Smooth muscle cell (in vitro differentiated cells): ENCODE results near the gene CAV2. TPM values are rescaled to one million over a fixed set of nuclear protein-coding genes. Genes with fewer than 3 reads are reported as not detected.

Experiments
- DNase-seq: peaks from one replicate; lab custom pipeline; 2025; ENCODE audit not compliant: unreplicated experiment; lab: John Stamatoyannopoulos, UW
- H2AFZ ChIP-seq: fragments of 200-600 bp; sonication (generic); 2 replicates; pipeline ENCODE4 v1.6.0; 2016; ENCODE audit warnings: antibody characterized with exemption, low read depth, mild to moderate bottlenecking
- H3F3A ChIP-seq: fragments of 200-600 bp; sonication (generic); 2 replicates; pipeline ENCODE4 v1.6.0; 2017; ENCODE audit warnings: antibody characterized with exemption, low read depth
- H3K27ac ChIP-seq: fragments of 200-600 bp; sonication (generic); 2 replicates; pipeline ENCODE4 v1.5.1; 2016; ENCODE audit warnings: low read depth, mild to moderate bottlenecking
- H3K27me3 ChIP-seq: fragments of 200-600 bp; sonication (generic); 2 replicates; pipeline ENCODE4 v1.6.1; 2016; ENCODE audit warnings: low read depth, mild to moderate bottlenecking
- H3K36me3 ChIP-seq: fragments of 200-600 bp; sonication (generic); 2 replicates; pipeline ENCODE4 v1.5.1; 2016; ENCODE audit warnings: low read depth
- H3K4me1 ChIP-seq: fragments of 200-600 bp; sonication (generic); 2 replicates; pipeline ENCODE4 v1.5.1; 2016; ENCODE audit warnings: low read depth
- H3K4me2 ChIP-seq: fragments of 200-600 bp; sonication (generic); 2 replicates; pipeline ENCODE4 v1.6.0; 2016; ENCODE audit warnings: mild to moderate bottlenecking
- H3K4me3 ChIP-seq: fragments of 200-600 bp; sonication (generic); 2 replicates; pipeline ENCODE4 v1.5.1; 2016; ENCODE audit warnings: mild to moderate bottlenecking
- H3K79me2 ChIP-seq: fragments of 200-600 bp; sonication (generic); 2 replicates; pipeline ENCODE4 v1.6.0; 2016; ENCODE audit warnings: low read depth, mild to moderate bottlenecking
- H3K9ac ChIP-seq: fragments of 200-600 bp; sonication (generic); 2 replicates; pipeline ENCODE4 v1.6.0; 2016; ENCODE audit warnings: low read depth
- H3K9me3 ChIP-seq: fragments of 200-600 bp; sonication (generic); replicated peaks from 2 replicates; pipeline ENCODE4 v1.5.1; 2016; ENCODE audit warnings: low read depth
- H4K20me1 ChIP-seq: fragments of 200-600 bp; sonication (generic); 2 replicates; pipeline ENCODE4 v1.6.0; 2016; ENCODE audit warnings: low read depth
- WGBS: methylation state at CpG from one replicate; pipeline ENCODE4 v1.1.7; 2016; ENCODE audit warnings: low lambda C conversion rate; 5-methylcytosine and 5-hydroxymethylcytosine counted together
- polyA plus RNA-seq: library from polyadenylated mRNA; unstranded; fragments of >200 nt; fragmentation: Nextera tagmentation; extraction: Ambion mirVana; gene quantifications from 2 replicates; pipeline ENCODE4 v1.2.1, GENCODE V29; 2016
- total RNA-seq: library from RNA; depleted of rRNA; stranded (reverse); fragments of >200 nt; gene quantifications from 2 replicates; pipeline ENCODE4 v1.2.3, GENCODE V29; 2014
- TF ChIP-seq, protein P1 (sequence below): fragments of 200-600 bp; sonication (generic); IDR thresholded peaks from 2 replicates; pipeline ENCODE4 v1.5.1; 2017; ENCODE audit warnings: borderline replicate concordance, mild to moderate bottlenecking, antibody characterized with exemption; ENCODE audit not compliant: insufficient read depth, poor library complexity, severe bottlenecking

CAV2 gene
- total and polyA plus RNA-seq, 2 experiments from 2014 or later = 38.8 to 68.0 TPM

DNA sequence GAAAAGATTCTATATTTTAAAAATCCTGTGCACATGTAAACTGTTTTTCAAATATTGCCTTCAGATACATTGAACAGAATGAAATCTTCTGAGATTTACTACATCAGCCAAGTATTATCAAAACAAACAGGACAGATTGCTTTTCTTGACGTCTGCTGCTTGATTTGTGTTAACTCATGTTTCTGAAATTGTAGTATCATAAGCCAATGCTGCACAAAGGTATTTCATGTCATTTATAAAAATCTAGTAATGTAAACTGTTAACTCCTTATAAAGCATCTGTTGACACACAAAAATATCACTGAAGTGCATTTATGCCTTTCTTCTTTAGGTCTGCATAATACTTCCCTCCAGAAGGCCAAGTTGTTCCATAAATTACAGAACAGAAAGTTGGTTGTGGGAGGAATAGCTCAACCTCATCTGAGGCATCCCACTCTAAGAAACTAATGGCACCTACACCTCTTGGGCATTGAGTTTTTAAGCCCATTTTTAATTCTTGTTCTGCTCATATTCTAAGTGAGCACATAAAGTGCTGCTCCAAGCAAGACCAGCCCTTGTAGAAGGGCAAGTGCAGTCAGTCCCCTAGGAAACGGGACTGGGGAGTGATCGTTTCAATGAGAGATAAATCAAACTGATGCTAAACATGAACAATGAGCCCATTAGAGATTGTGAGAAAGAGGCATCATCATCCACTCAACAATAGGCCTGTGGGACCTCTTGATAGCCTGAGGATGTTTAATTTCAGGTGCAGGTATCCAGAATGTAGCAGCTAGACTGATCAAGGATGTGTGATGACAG is 53.8 kb downstream of the CAV2 start:
- H3K4me1 ChIP-seq = no peaks in the 10 kb centered on the region
- WGBS = 88% methylated on average over 3 of the region's 3 CpGs

DNA sequence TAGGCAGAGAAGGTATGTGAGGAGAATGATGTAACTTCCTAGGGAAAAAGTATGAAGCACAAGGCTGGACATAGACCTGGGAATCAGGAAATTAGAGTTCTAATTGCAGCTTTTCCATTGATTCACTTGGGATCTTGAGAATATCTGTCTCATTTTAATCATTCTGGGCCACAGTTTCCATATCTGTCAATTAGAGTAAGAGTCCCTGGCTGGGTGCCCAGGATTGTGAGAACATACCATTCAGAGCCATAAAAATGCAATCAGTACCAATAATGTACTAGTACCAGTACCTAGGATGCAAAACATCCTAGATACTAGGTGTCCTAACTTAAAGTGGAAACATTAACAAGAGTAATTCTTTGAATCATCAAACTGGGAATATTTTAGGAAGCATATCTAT is 54.9 kb downstream of the CAV2 start:
- TF ChIP-seq, protein P1, sequence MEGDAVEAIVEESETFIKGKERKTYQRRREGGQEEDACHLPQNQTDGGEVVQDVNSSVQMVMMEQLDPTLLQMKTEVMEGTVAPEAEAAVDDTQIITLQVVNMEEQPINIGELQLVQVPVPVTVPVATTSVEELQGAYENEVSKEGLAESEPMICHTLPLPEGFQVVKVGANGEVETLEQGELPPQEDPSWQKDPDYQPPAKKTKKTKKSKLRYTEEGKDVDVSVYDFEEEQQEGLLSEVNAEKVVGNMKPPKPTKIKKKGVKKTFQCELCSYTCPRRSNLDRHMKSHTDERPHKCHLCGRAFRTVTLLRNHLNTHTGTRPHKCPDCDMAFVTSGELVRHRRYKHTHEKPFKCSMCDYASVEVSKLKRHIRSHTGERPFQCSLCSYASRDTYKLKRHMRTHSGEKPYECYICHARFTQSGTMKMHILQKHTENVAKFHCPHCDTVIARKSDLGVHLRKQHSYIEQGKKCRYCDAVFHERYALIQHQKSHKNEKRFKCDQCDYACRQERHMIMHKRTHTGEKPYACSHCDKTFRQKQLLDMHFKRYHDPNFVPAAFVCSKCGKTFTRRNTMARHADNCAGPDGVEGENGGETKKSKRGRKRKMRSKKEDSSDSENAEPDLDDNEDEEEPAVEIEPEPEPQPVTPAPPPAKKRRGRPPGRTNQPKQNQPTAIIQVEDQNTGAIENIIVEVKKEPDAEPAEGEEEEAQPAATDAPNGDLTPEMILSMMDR = no peak
- no peaks in the 10 kb centered on the region for H3K27me3 ChIP-seq
- no peak overlapping the region for H2AFZ ChIP-seq
- H3K27ac ChIP-seq = no peak overlapping the region
- no peak overlapping the region for H3K4me2 ChIP-seq
- no peak overlapping the region for H3K4me3 ChIP-seq
- H3K4me1 ChIP-seq = no peaks in the 10 kb centered on the region
- no peaks in the 10 kb centered on the region for H3K9me3 ChIP-seq
- no peaks in the 10 kb centered on the region for H3K36me3 ChIP-seq
- DNase-seq = no peak
- H3K79me2 ChIP-seq = no peaks in the 10 kb centered on the region
- H3F3A ChIP-seq = no peaks in the 10 kb centered on the region
- H4K20me1 ChIP-seq = no peaks in the 10 kb centered on the region
- no peak overlapping the region for H3K9ac ChIP-seq

More for the DNA sequence above, 53.8 kb downstream of the CAV2 start:
- no peak for DNase-seq
- no peaks in the 10 kb centered on the region for H3K36me3 ChIP-seq
- no peak overlapping the region for H3K9ac ChIP-seq
- no peaks in the 10 kb centered on the region for H3K27me3 ChIP-seq
- no peaks in the 10 kb centered on the region for H3K9me3 ChIP-seq
- H3K79me2 ChIP-seq = no peaks in the 10 kb centered on the region
- no peak overlapping the region for H2AFZ ChIP-seq
- TF ChIP-seq, protein P1 = no peak
- H3K4me3 ChIP-seq = no peak overlapping the region
- no peak overlapping the region for H3K4me2 ChIP-seq
- no peaks in the 10 kb centered on the region for H3F3A ChIP-seq
- no peak overlapping the region for H3K27ac ChIP-seq
- no peaks in the 10 kb centered on the region for H4K20me1 ChIP-seq

DNA sequence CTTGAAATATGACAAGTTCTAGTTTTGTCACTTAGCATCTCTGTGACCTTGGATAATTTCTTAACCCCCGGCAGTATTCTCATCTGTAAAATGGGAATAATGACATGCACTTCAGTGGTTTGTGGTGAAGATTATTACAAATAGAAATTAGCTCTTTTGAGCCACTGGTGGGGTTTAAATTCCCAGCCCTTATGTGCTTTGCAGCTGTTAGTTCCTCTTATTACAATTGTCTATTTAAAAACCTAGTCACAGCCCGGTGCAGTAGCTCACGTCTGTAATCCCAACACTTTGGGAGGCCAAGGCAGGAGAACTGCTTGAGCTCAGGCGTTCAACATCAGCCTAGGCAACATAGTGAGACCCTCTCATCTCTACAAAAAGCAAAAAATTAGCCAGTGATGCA is 55.4 kb downstream of the CAV2 start:
- H3K4me3 ChIP-seq = no peak overlapping the region
- no peaks in the 10 kb centered on the region for H3K36me3 ChIP-seq
- no peaks in the 10 kb centered on the region for H3F3A ChIP-seq
- H3K4me1 ChIP-seq = no peaks in the 10 kb centered on the region
- no peak for DNase-seq
- no peaks in the 10 kb centered on the region for H3K27me3 ChIP-seq
- no peak overlapping the region for H3K9ac ChIP-seq
- no peak overlapping the region for H3K27ac ChIP-seq
- no peaks in the 10 kb centered on the region for H3K79me2 ChIP-seq
- no peaks in the 10 kb centered on the region for H4K20me1 ChIP-seq
- H3K4me2 ChIP-seq = no peak overlapping the region
- H2AFZ ChIP-seq = no peak overlapping the region
- 93% methylated on average over 4 of the region's 4 CpGs for WGBS
- TF ChIP-seq, protein P1 = no peak
- H3K9me3 ChIP-seq = no peaks in the 10 kb centered on the region

DNA sequence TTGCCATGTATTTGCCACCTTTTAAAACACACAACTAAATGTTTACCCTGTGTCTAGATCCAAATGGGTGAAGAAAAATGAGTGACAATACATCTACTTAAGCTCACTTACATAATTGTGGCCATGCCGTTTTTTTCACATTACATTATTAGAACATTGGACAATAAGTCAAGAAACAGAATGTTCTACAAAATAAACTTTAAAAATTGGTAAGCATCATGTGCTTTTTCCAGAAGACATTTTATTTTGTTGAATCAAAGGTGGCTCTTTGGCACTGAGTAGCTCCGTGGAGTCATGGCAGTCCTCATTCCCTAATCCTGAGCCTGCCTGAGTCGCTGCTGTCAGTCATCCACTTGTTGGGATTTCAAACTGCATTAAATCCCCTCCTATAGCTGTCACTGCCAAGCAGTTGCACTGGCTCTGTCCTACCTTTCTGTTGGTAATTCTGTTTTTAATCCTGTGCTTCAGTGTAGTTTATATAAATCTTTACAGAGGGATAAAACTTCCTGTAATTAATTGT is 57.6 kb downstream of the CAV2 start:
- DNase-seq = no peak
- Histone ChIP-seq H3K4me3 (no peak overlapping the region), H4K20me1 (no peaks in the 10 kb centered on the region), H3K36me3 (no peaks in the 10 kb centered on the region), H3K4me1 (no peaks in the 10 kb centered on the region), H3K4me2 (no peak overlapping the region), H3F3A (no peaks in the 10 kb centered on the region), H3K9me3 (no peaks in the 10 kb centered on the region), H2AFZ (no peak overlapping the region), H3K79me2 (no peaks in the 10 kb centered on the region), H3K9ac (no peak overlapping the region), H3K27me3 (no peaks in the 10 kb centered on the region), H3K27ac (no peak overlapping the region)
- 96% methylated on average over 3 of the region's 3 CpGs for WGBS
- TF ChIP-seq, protein P1 = no peak
